NCI-H226 (cell line): ENCODE measurements around the gene CABYR.
"Not testable (repeated sequence)": the region's sequence is repeated elsewhere in the genome, so short reads cannot be mapped to it uniquely, and the experiment has no call there.

ENCODE experiments used
- DNase-seq: peaks from one replicate; pipeline ENCODE4 v3.0.0-alpha.2; 2015

The CABYR gene

GRCh38 chr18:24130494-24130893 is 8.4 kb upstream of the CABYR start:
- DNase-seq = no peak

GRCh38 chr18:24136967-24137373 is 1.9 kb upstream of the CABYR start:
- no peak for DNase-seq

GRCh38 chr18:24138409-24138788 is 463 bp upstream of the CABYR start:
- DNase-seq = no peak

GRCh38 chr18:24140697-24141096 is 1.8 kb downstream of the CABYR start:
- no peak for DNase-seq

- DNase-seq = no peak
Measured at GRCh38 chr18:24142376-24142775, 3.5 kb downstream of the CABYR start.

GRCh38 chr18:24149591-24149990 is 10.7 kb downstream of the CABYR start:
- DNase-seq = not testable (repeated sequence)

GRCh38 chr18:24153397-24153796 is 14.5 kb downstream of the CABYR start:
- no peak for DNase-seq

- no peak for DNase-seq
Measured at GRCh38 chr18:24157855-24158254, 19.0 kb downstream of the CABYR start.

GRCh38 chr18:24160086-24160485 is 21.2 kb downstream of the CABYR start:
- DNase-seq = no peak

GRCh38 chr18:24161304-24161703 is 22.4 kb downstream of the CABYR start:
- DNase-seq = no peak

- DNase-seq = no peak
Measured at GRCh38 chr18:24168496-24168895, 29.6 kb downstream of the CABYR start.

- DNase-seq = no peak
Measured at GRCh38 chr18:24170360-24170759, 31.5 kb downstream of the CABYR start.

GRCh38 chr18:24173997-24174396 is 35.1 kb downstream of the CABYR start:
- no peak for DNase-seq

GRCh38 chr18:24176727-24177416 is 38.0 kb downstream of the CABYR start:
- DNase-seq = peak; percentile 16

GRCh38 chr18:24177499-24178133 is 38.8 kb downstream of the CABYR start:
- DNase-seq = no peak

GRCh38 chr18:24180048-24180447 is 41.2 kb downstream of the CABYR start:
- DNase-seq = no peak

GRCh38 chr18:24181806-24182205 is 42.9 kb downstream of the CABYR start:
- DNase-seq = peak; percentile 15

- DNase-seq = no peak
Measured at GRCh38 chr18:24185805-24186204, 46.9 kb downstream of the CABYR start.

- no peak for DNase-seq
Measured at GRCh38 chr18:24187049-24187448, 48.2 kb downstream of the CABYR start.

GRCh38 chr18:24187689-24188088 is 48.8 kb downstream of the CABYR start:
- no peak for DNase-seq

GRCh38 chr18:24188120-24188519 is 49.3 kb downstream of the CABYR start:
- no peak for DNase-seq

GRCh38 chr18:24189007-24189528 is 50.2 kb downstream of the CABYR start:
- DNase-seq = no peak

GRCh38 chr18:24189664-24190346 is 50.9 kb downstream of the CABYR start:
- no peak for DNase-seq

- peak; percentile 24 for DNase-seq
Measured at GRCh38 chr18:24190590-24190989, 51.7 kb downstream of the CABYR start.
